H54 (cell line): ENCODE data around the gene UBAC2.

Experiments used
- DNase-seq: peaks from one replicate; pipeline ENCODE4 v3.0.0; 2011; ENCODE audit warnings: low spot score, mixed read lengths; ENCODE audit not compliant: insufficient read length
- FAIRE-seq: peaks from 3 replicates; lab custom pipeline; 2011; peaks lifted over from hg19 to GRCh38; lab: Jason Lieb, UNC
- POLR2A ChIP-seq: IDR thresholded peaks from 2 replicates; pipeline ENCODE4 v1.6.1; 2011; ENCODE audit warnings: low read depth, mild to moderate bottlenecking, low read length

Gene UBAC2

DNA sequence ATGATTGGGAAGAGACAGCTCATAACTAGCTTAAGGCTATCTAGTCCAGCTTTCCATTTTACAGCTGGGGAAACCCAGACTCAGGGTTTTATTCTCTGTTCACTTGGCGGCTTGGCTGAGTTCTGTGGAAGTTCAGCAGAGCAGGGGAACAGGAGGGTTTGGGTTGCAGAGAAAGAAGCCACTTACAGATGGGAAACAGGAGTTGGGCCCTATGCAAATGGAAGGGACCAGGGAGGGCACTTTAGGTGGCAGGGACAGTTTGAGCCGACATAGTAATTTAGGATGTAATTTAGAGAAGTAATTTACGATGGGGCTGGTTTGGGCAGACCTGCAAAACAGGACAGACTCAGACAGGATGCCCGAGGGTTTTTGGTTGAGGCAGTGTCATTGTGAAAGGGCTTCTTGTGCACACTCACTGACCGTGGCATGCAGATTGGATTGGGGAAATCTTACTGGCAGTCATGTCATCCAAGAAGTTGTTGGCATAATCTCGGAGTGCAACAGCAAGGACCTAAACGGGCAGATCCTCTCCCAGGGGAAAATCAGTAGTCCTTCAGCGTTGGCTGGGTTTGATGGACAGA, 153.8 kb downstream of the UBAC2 start:
- TF ChIP-seq POLR2A, result no peak
- DNase-seq (no peak), FAIRE-seq (no peak)

DNA sequence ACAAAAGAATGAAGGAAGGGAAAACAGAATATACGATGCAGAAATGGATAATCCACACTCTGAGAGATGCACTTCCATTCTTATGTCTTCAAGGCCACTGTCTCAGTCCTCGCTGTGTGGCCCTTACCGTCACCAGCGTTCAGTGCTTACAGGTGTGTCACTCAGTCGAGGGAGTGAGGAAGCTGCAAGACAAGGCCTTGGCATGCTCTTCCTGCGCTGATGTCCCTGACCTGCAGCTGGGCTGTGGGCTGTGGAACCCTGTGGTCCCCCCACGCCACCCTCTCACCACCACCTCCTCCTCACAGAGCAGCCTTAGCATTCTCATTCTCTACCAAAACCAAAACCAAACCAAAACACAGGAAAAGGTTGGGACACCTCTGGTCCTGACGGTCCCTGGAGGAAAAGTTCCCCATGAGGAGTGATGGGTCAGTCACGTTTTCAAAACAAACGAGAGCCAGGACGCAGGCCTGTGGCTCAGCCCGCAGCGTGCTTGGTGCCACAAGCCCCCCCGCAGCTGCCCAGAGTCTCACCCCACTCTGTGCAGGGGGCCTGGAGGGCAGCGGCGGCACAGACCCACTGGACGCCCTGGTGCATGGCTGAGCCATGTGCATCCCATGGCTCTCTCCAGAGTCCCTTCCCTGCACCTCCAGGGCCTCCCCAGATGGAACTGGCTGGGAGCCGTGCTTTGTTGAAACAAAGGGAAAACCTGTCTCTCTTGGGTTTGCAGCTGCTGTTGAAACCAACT, 154.8 kb downstream of the UBAC2 start:
- no peak for DNase-seq

DNA sequence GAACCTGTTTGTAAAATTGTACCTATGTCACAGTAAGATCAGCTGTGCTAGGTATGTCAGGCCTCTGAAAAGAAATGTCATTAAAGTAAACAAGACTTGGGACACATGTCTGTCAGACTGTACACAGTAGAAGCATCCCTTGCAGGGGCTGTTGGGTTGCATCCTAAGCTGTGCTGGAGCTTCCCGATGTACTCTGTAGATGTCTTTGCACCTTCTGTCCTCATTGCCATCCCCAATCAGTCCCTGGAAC, 155.3 kb downstream of the UBAC2 start:
- DNase-seq (no peak), FAIRE-seq (no peak)
- TF ChIP-seq POLR2A, result no peak

More for the DNA sequence above, 154.8 kb downstream of the UBAC2 start:
- FAIRE-seq, result no peak
- TF ChIP-seq POLR2A, result no peak

DNA sequence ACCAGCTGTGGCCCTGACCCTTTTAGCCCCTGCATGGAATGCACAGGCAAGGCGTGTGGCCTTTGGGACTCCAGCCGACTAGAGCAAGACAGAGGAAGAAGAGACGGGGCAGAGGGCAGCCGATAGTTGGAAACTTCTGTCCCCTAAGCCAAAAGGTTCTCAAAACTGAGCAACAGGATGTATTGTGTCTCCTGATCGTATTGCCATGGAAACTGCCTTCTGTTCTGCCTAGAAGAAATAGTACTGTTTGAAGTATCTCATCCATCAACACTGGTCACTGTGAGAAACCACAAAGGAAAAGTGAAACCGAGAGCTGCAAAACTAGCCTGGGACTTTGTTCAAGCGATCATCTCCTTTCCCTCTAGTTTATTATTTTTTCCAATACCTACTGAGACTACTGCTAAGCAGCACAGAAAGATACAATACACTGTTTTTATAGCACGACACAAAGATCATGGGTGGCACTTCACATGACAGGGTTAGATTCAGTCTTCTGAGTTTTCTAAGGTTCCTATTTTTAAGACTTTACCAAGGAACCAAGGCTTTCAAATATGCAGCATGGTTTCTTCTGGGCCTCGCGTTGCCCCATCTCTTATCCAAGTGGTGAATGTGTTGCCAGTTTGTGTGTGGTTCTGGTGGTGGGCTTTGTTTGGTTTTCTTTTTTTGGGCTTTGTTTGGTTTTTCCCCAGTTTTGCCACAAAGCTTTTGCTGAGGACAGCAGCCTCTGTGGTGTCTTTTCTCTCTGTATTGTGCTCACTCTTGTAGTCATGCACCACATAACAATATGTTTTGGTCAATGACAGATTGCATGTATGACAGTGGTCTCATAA, 155.8 kb downstream of the UBAC2 start:
- no peak for TF ChIP-seq POLR2A
- DNase-seq (peak; percentile 33), FAIRE-seq (peak; percentile 78)

DNA sequence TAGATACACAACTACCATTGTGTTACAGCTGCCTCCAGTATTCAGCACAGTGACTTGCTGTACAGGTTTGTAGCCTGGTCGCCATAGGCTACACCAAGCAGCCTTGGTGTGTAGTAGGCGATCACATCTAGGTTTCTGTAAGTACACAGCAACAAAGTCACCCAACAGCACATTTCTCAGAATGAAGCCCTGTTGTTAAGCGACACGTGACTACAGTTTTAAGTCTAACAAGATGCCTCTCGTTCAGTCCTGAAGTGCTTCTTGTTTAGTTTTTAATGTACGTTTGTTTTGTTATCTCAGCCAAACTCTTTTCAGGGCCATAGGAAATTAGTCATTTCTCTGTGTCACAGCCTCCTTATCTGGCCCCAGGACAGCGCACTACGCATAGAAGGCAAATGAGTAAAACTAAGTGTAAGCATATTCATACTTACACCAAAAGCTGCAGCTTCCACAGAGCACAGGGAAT, 156.5 kb downstream of the UBAC2 start:
- DNase-seq, result peak; percentile 81
- no peak for TF ChIP-seq POLR2A
- peak; percentile 91 for FAIRE-seq

DNA sequence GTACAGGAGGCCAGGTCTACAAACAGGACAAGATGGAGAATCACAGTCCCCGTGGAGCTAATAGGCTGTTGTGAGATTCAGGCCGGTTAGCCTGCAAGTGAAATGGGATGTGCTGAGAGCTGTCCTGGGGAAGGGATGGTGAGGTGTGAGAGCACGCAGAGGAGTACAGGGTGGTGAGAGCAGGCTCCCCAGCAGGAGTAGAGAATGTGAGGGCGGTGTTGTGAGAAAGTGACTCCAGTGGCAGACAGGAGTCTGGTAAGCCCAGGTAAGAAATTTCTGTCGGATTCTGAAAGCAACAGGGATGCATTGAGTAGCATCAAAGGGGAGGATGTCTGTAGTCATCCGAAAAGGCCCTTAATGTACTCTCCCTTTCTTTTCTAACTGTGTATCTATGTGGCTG, 157.3 kb downstream of the UBAC2 start:
- no peak for TF ChIP-seq POLR2A
- FAIRE-seq, result no peak

DNA sequence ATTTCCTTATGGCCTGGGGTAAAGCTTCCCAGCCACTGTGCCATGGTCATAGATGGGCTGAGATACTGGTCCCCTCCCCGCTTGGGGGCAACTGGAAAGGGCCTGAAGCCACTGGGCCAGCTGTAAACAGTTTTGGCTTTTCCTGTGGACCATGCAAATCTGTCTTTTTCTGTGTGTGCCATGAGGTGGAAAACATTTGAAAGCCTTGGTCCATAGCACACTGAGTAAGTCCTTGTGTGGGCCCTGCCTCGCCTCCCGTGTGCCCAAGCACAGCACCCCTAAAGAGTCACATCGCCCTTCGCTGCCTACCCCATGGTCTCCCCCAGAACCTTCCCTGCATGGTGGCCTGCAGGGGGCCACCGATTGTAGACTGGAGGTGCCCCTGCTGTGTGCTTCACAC, 158.9 kb downstream of the UBAC2 start:
- no peak for FAIRE-seq
- no peak for TF ChIP-seq POLR2A
- no peak for DNase-seq

More for the DNA sequence above, 157.3 kb downstream of the UBAC2 start:
- no peak for DNase-seq

DNA sequence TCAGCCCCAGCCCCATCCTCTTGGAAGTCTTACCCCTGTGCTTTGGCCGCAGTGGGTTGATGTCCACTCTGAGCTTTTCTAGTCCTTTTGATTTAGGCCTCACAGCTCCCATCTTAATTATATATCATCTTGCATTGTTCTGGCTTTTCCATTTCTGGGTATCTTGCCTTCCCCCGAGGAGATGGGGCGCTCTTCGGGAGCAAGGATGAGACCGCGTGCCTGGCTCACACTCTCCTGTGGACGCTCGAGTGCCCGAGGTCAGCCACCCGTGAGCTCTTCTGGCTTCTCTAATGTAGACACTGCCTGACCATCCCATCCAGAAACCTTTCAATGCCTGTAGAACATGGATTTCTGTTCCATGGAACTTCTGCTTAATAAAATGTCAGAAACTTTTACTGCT, 160.0 kb downstream of the UBAC2 start:
- no peak for TF ChIP-seq POLR2A
- no peak for FAIRE-seq
- no peak for DNase-seq

DNA sequence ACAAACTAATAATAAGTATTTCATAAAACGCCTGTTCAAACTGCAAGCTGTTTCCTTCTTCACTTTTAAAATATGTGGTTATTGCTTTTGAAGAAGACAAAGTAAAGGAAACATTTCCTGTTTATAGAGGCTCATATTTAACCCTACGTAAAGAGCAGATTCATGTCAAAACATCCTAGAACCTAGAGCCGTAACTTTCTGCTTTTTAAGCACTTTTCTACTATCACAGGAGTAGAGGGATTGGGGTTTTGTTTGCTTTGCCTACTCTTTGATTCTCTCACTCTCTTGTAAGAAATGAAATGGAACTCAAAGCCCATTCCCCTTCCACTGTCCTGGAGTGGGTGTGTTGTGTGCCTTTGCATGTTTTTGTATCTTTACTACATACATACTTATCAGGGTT, 160.5 kb downstream of the UBAC2 start:
- DNase-seq (no peak), FAIRE-seq (peak; percentile 20)
- no peak for TF ChIP-seq POLR2A

DNA sequence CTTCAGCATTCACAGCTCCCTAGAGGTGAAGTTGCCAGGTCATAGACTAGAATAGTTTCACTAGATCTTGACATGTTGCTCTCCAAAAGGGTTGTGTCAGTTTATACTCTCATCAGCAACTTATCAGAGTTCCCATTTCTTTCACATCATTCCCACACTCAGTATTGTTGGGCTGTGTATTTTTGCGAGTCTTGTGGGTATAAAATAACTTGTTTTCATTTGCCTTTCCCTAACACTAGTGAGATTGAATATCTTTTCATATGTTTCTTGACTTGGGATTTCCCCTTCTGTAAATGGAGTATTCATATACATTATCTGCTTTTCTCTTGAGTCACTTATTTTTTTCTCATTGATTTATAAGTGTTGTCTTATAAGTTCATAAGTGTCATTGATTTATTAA, 161.7 kb downstream of the UBAC2 start:
- no peak for TF ChIP-seq POLR2A
- peak; percentile 73 for FAIRE-seq
- DNase-seq, result no peak

DNA sequence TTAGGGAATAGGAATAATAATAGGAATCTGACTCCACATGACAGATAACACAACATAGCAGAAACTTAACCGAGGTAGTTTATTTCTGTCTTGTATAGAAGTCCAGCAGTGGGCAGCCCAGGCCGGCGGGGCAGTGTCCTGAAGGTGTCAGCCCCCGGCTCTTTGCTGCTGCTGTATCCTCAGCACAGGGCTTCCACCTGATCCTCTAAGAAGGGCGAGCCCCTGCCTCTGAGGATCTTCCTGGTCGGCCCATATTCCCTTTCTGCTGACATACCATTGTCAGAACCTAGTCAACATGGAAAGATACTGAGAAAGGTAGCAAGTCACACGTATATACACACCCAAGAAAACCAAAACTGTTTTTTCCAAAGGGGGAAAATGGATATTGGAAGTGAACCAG, 162.7 kb downstream of the UBAC2 start:
- FAIRE-seq (peak; percentile 89), DNase-seq (no peak)
- no peak for TF ChIP-seq POLR2A

DNA sequence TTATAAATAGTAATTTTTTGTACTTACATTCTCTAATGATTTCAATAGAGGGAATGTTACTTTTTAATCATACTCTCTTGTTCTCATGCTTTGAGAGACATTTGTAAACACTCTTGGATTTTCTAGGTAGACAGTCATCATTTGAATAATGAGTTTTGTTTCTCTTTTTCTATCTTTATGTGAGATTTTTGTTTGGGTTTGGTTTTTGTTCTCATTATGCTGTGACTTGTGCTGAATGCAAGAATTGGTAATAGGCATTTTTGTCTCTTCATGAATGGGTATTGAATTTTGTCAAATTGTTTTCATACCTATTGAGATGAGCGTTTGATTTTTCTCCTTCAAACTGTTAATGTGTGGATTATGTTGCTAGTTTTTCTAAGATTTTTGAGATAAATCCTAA, 163.3 kb downstream of the UBAC2 start:
- peak; percentile 80 for FAIRE-seq
- DNase-seq, result no peak
- TF ChIP-seq POLR2A, result no peak

DNA sequence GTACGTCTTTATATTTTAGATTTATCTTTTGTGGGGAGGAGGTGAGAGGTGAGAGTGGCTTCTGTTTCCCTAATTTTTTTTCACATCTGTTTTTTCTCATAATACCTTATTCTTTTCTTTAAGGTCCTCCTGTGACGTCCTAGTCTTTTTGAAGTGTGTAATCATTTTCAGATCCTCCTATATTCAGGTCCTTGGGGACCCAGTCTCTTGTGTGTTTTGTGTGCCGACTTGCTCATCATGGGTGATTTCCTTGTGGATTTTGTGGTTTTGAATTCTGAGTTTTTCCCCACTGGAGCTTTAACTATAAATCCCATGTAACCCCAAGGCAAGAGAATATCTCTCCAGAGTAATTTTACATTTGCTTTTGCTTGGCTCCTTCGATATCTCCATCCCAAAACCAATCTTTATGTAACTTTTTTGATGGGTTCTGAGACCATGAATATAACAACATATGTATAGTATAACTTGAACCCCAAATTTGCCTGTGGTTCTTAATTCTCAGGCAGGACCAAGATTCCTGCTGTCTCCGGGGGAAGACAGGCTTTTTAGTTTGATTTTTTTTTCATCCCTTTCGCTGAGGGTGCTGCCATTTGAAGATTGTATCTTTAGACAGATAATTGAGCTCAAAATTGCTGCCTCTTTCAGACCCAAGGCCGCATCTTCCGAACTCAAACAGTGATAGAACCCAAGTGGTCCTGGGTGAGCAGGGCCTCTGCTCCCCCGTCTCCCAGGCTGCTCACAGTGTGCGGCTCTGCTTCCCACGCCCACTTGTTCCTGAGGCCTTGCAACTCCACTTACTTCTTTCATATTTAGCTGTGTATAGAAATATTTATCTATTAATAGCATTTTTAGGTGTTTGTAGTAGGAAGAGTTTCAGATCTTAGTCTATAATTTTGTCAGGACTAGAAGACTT, 165.7 kb downstream of the UBAC2 start:
- TF ChIP-seq POLR2A, result no peak
- FAIRE-seq, result peak; percentile 78
- no peak for DNase-seq
